Measurements from ENCODE around the gene MLF2. TPM values are rescaled to one million over a fixed set of nuclear protein-coding genes. Genes with fewer than 3 reads are reported as not detected.
A peak's percentile ranks its signal among the peaks of the same experiment; 100 is the strongest.

Gene MLF2
- total and polyA plus RNA-seq, 10 of the 15 experiments (the other 5 are each of a cell fraction or from before 2014, with no cell fraction given), result 13.5 to 222 (median 130) TPM

DNA sequence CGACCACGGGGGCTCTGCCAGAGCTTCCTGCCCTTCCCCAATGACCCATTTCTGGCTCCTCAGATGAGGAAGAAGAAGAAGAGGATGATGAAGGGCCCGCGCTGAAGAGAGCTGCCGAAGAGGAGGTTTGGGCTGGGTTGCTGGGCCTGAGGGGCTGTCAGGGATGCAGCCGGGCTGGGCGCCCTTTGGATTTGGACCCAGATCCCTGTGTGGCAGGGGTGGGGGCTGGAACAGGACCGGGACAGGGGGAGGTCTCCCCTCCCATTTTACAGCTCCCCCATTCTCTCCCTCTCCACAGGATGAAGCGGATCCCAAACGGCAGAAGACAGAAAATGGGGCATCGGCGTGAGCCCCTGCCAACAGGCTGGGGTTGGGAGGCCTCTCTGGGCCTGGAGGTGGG is 17.2 kb upstream of the MLF2 start:
- no peak overlapping the region for H3K9ac ChIP-seq (ENCODE audit: control insufficient read depth, insufficient read depth, low read length)
- H3K27ac ChIP-seq (ENCODE audit: control insufficient read depth, insufficient read depth), result no peak overlapping the region
- CTCF ChIA-PET, result interaction anchor here (1.0 to 12.7 kb wide), 3 partner anchors 13 to 15 kb away, joined by 3 to 221 read pairs (median 3); partner anchors contain the start of gene MLF2
- DNase-seq (ENCODE audit: low read depth, low spot score) (no peak), FAIRE-seq (no peak), ATAC-seq (no peak)
- RAD21 ChIA-PET (ENCODE audit: unreplicated experiment), result interaction anchor here (0.5 to 3.3 kb wide), 2 partner anchors 17 to 153 kb away, joined by 3 to 18 read pairs; partner anchors contain the start of gene MLF2
- H3K27me3 ChIP-seq (replicated peaks in 1 of 2; ENCODE audit: control insufficient read depth in 2 of 2, insufficient read depth in 2 of 2, low read length in 1 of 2), result no peaks in the 10 kb centered on the region
- no peak overlapping the region for H3K4me2 ChIP-seq (ENCODE audit: control insufficient read depth, insufficient read depth)
- in situ Hi-C loops (cut with MboI), result no loop called here
- peaks cover 16% of the 10 kb centered on the region for H3K79me2 ChIP-seq (ENCODE audit: control insufficient read depth, insufficient read depth, low read length)
- BruUV-seq (replicated peaks), result TSS peak; percentile 95
- H3K4me3 ChIP-seq, result no peak overlapping the region
- no peaks in the 10 kb centered on the region for H3K9me3 ChIP-seq (replicated peaks; ENCODE audit: control insufficient read depth, insufficient read depth, low read length)
- 65% methylated on average over 10 of the region's 12 CpGs for WGBS (ENCODE audit: insufficient coverage, insufficient replicate concordance, low lambda C conversion rate, missing lambda C conversion rate)
- POLR2A ChIA-PET, result interaction anchor here (1.5 kb wide), 1 partner anchor 17 kb away, joined by 4 read pairs; the partner anchor contains the start of gene MLF2
- SMC1A ChIA-PET (ENCODE audit: uncharacterized antibody, unreplicated experiment), result interaction anchor here (0.6 kb wide), 1 partner anchor 11 kb away, joined by 3 read pairs; no protein-coding TSS in a partner anchor
- no peaks in the 10 kb centered on the region for H4K20me1 ChIP-seq (ENCODE audit: control insufficient read depth, insufficient read depth)
- no peaks in the 10 kb centered on the region for H3K36me3 ChIP-seq (ENCODE audit: control insufficient read depth in 2 of 2, insufficient read depth in 2 of 2, low read length in 1 of 2)
- TF ChIP-seq KAT2A (conservative IDR thresholded peaks at IDR 0.05; ENCODE audit: control insufficient read depth, low read depth, low read length), result no peak
- no peak for TF ChIP-seq ZNF622 (IDR thresholded peaks at IDR 0.05)
- no peak for TF ChIP-seq EZH2 (IDR thresholded peaks at IDR 0.05; ENCODE audit: borderline replicate concordance, control insufficient read depth, low read depth, low read length)
- no peak for TF ChIP-seq ZNF207 (IDR thresholded peaks at IDR 0.05; ENCODE audit: borderline replicate concordance)
- TF ChIP-seq DPF2 (IDR thresholded peaks at IDR 0.05), result no peak
- no peak for TF ChIP-seq YY1 (IDR thresholded peaks at IDR 0.05; ENCODE audit: low read depth, low read length)
- no peak for TF ChIP-seq KDM1A (IDR thresholded peaks at IDR 0.05; ENCODE audit: borderline replicate concordance)
- no peak for TF ChIP-seq CHD1 (IDR thresholded peaks at IDR 0.05; ENCODE audit: low read depth, low read length)
- TF ChIP-seq SIX5 (IDR thresholded peaks at IDR 0.05; ENCODE audit: low read depth, low read length, severe bottlenecking), result no peak
- TF ChIP-seq, protein P1, sequence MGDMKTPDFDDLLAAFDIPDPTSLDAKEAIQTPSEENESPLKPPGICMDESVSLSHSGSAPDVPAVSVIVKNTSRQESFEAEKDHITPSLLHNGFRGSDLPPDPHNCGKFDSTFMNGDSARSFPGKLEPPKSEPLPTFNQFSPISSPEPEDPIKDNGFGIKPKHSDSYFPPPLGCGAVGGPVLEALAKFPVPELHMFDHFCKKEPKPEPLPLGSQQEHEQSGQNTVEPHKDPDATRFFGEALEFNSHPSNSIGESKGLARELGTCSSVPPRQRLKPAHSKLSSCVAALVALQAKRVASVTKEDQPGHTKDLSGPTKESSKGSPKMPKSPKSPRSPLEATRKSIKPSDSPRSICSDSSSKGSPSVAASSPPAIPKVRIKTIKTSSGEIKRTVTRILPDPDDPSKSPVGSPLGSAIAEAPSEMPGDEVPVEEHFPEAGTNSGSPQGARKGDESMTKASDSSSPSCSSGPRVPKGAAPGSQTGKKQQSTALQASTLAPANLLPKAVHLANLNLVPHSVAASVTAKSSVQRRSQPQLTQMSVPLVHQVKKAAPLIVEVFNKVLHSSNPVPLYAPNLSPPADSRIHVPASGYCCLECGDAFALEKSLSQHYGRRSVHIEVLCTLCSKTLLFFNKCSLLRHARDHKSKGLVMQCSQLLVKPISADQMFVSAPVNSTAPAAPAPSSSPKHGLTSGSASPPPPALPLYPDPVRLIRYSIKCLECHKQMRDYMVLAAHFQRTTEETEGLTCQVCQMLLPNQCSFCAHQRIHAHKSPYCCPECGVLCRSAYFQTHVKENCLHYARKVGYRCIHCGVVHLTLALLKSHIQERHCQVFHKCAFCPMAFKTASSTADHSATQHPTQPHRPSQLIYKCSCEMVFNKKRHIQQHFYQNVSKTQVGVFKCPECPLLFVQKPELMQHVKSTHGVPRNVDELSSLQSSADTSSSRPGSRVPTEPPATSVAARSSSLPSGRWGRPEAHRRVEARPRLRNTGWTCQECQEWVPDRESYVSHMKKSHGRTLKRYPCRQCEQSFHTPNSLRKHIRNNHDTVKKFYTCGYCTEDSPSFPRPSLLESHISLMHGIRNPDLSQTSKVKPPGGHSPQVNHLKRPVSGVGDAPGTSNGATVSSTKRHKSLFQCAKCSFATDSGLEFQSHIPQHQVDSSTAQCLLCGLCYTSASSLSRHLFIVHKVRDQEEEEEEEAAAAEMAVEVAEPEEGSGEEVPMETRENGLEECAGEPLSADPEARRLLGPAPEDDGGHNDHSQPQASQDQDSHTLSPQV (IDR thresholded peaks at IDR 0.05), result no peak
- TF ChIP-seq JUND (IDR thresholded peaks at IDR 0.05; ENCODE audit: low read depth, low read length), result no peak
- no peak for TF ChIP-seq SREBF1 (IDR thresholded peaks at IDR 0.05; ENCODE audit: low read length)
- TF ChIP-seq, protein P2, sequence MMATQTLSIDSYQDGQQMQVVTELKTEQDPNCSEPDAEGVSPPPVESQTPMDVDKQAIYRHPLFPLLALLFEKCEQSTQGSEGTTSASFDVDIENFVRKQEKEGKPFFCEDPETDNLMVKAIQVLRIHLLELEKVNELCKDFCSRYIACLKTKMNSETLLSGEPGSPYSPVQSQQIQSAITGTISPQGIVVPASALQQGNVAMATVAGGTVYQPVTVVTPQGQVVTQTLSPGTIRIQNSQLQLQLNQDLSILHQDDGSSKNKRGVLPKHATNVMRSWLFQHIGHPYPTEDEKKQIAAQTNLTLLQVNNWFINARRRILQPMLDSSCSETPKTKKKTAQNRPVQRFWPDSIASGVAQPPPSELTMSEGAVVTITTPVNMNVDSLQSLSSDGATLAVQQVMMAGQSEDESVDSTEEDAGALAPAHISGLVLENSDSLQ (IDR thresholded peaks at IDR 0.05), result no peak
- no peak overlapping the region for H2AFZ ChIP-seq (ENCODE audit: control insufficient read depth, low read depth, low read length)
- intact Hi-C loops (cut with micrococcal nuclease; ENCODE audit: unreplicated experiment), result no loop called here
- H3K4me1 ChIP-seq (ENCODE audit: control insufficient read depth, insufficient read depth, low read length), result peaks cover 44% of the 10 kb centered on the region

Measured in GM12878 (cell line).